ENCODE measurements around the gene AHCTF1. TPM values are rescaled to one million over a fixed set of nuclear protein-coding genes. Genes with fewer than 3 reads are reported as not detected.
"Not testable (repeated sequence)": the region's sequence is repeated elsewhere in the genome, so short reads cannot be mapped to it uniquely, and the experiment has no call there.

The AHCTF1 gene
- total RNA-seq, 4 donors from 2014 or later = 26.9 to 38.4 (median 29.5) TPM

- no peak for DNase-seq (ENCODE audit: low spot score in 2 of 2)
- TF ChIP-seq POLR2A (IDR thresholded peaks at IDR 0.05) (no peak), CTCF (IDR thresholded peaks at IDR 0.05) (no peak)
- H3K4me3 ChIP-seq (ENCODE audit: low read depth, poor library complexity, severe bottlenecking) = no peak overlapping the region
- 98% methylated on average over 6 of the region's 6 CpGs for WGBS, 2 donors
- intact Hi-C loops (cut with DNase I; ENCODE audit: low total_unique reads) = no loop called here
These were observed 5.6 kb downstream of the AHCTF1 start for GRCh38 chr1:246925997-246926626.

- H3K4me3 ChIP-seq (ENCODE audit: low read depth, poor library complexity, severe bottlenecking) = no peak overlapping the region
- 77 to 78% methylated on average over 3 of the region's 3 CpGs for WGBS, 2 donors
- no peak for TF ChIP-seq CTCF (IDR thresholded peaks at IDR 0.05)
- no peak for TF ChIP-seq POLR2A (IDR thresholded peaks at IDR 0.05)
- intact Hi-C loops (cut with DNase I; ENCODE audit: low total_unique reads) = no loop called here
- DNase-seq (ENCODE audit: low spot score in 2 of 2) = no peak
These were observed 7.8 kb downstream of the AHCTF1 start for GRCh38 chr1:246923900-246924299.

- intact Hi-C loops (cut with DNase I; ENCODE audit: low total_unique reads) = no loop called here
- no peak for DNase-seq (ENCODE audit: low spot score in 2 of 2)
- TF ChIP-seq POLR2A (IDR thresholded peaks at IDR 0.05) (no peak), CTCF (IDR thresholded peaks at IDR 0.05) (no peak)
- H3K4me3 ChIP-seq (ENCODE audit: low read depth, poor library complexity, severe bottlenecking) = no peak overlapping the region
- 86 to 87% methylated on average over 5 of the region's 5 CpGs for WGBS, 2 donors
These were observed 8.3 kb downstream of the AHCTF1 start for GRCh38 chr1:246923482-246923881.

GRCh38 chr1:246921481-246921880 is 10.3 kb downstream of the AHCTF1 start:
- intact Hi-C loops (cut with DNase I; ENCODE audit: low total_unique reads) = no loop called here
- 68 to 83% methylated on average over 3 of the region's 3 CpGs for WGBS, 2 donors
- no peak overlapping the region for H3K4me3 ChIP-seq (ENCODE audit: low read depth, poor library complexity, severe bottlenecking)
- no peak for DNase-seq (ENCODE audit: low spot score in 2 of 2)
- TF ChIP-seq POLR2A (IDR thresholded peaks at IDR 0.05) (no peak), CTCF (IDR thresholded peaks at IDR 0.05) (no peak)

- intact Hi-C loops (cut with DNase I; ENCODE audit: low total_unique reads) = no loop called here
- TF ChIP-seq CTCF (IDR thresholded peaks at IDR 0.05) (no peak), POLR2A (IDR thresholded peaks at IDR 0.05) (no peak)
- WGBS, 2 donors = 90 to 93% methylated on average over 7 of the region's 7 CpGs
- no peak overlapping the region for H3K4me3 ChIP-seq (ENCODE audit: low read depth, poor library complexity, severe bottlenecking)
- no peak for DNase-seq (ENCODE audit: low spot score in 2 of 2)
These were observed 11.8 kb downstream of the AHCTF1 start for GRCh38 chr1:246919902-246920301.

GRCh38 chr1:246916026-246916923 is 15.5 kb downstream of the AHCTF1 start:
- DNase-seq (ENCODE audit: low spot score in 2 of 2); H3K4me3 ChIP-seq (ENCODE audit: low read depth, poor library complexity, severe bottlenecking); intact Hi-C loops (cut with DNase I; ENCODE audit: low total_unique reads): not testable (repeated sequence)
- 89 to 91% methylated on average over 7 of the region's 7 CpGs for WGBS, 2 donors
